WTC11 (cell line): ENCODE results near the gene LRRN4. TPM values are rescaled to one million over a fixed set of nuclear protein-coding genes. Genes with fewer than 3 reads are reported as not detected.
"Not testable (repeated sequence)": the region's sequence is repeated elsewhere in the genome, so short reads cannot be mapped to it uniquely, and the experiment has no call there.

ENCODE experiments used
- ATAC-seq: fragments of 200-7000 bp; cut with Tn5 transposase; 2 replicates; pipeline ENCODE4 v1.10.0; 2021; ENCODE audit warnings: mild to moderate bottlenecking, moderate library complexity
- CTCF ChIA-PET: fragments of 300-600 bp; sonication (Branson Sonifier 250); formaldehyde crosslinking; loops from one replicate; lab custom pipeline; 2021; ENCODE audit warnings: antibody characterized with exemption; lab: Charles Lee
- POLR2A ChIA-PET: fragments of 350-600 bp; sonication (Branson Sonifier 250); formaldehyde crosslinking; loops from one replicate; lab custom pipeline; 2021; ENCODE audit warnings: antibody characterized with exemption; lab: Charles Lee
- DNase-seq: peaks from one replicate; pipeline ENCODE4 v3.0.0; 2021; ENCODE audit warnings: low spot score
- H3K27ac Mint-ChIP-seq: 2 replicates; pipeline ENCODE4 v1.8.0; 2021; ENCODE audit warnings: mixed read lengths
- H3K27me3 Mint-ChIP-seq: 2 replicates; pipeline ENCODE4 v1.8.0; 2021; ENCODE audit warnings: low read depth, mild to moderate bottlenecking, moderate library complexity, mixed read lengths
- H3K36me3 Mint-ChIP-seq: 2 replicates; pipeline ENCODE4 v1.8.0; 2021; ENCODE audit warnings: mixed read lengths
- H3K4me1 Mint-ChIP-seq: 2 replicates; pipeline ENCODE4 v1.8.0; 2022; ENCODE audit warnings: mixed read lengths
- H3K4me3 Mint-ChIP-seq: 2 replicates; pipeline ENCODE4 v1.8.0; 2021; ENCODE audit warnings: mild to moderate bottlenecking, moderate library complexity, mixed read lengths
- H3K9me3 Mint-ChIP-seq: 2 replicates; pipeline ENCODE4 v1.8.0; 2021; ENCODE audit warnings: mixed read lengths
- CBFB ChIP-seq: sonication (generic); formaldehyde crosslinking; IDR thresholded peaks from 2 replicates; pipeline ENCODE4 v1.8.1; 2022; ENCODE audit warnings: mild to moderate bottlenecking, low read depth, missing genetic modification reagents
- HMGA2 ChIP-seq: fragments of 250-450 bp; sonication (Bioruptor Pico); IDR thresholded peaks from 2 replicates; pipeline ENCODE4 v1.4.0; 2021; ENCODE audit warnings: mild to moderate bottlenecking, moderate library complexity
- SMAD4 ChIP-seq: sonication (generic); formaldehyde crosslinking; IDR thresholded peaks from 2 replicates; pipeline ENCODE4 v1.8.0; 2022; ENCODE audit warnings: mild to moderate bottlenecking, missing genetic modification reagents
- ZNF219 ChIP-seq: sonication (generic); formaldehyde crosslinking; IDR thresholded peaks from 2 replicates; pipeline ENCODE4 v1.8.0; 2023; ENCODE audit warnings: missing genetic modification reagents, mild to moderate bottlenecking, borderline replicate concordance
- total RNA-seq: library from RNA; stranded (reverse); gene quantifications from 3 replicates; pipeline ENCODE4 v1.2.3, GENCODE V29; 2021
- TF ChIP-seq, protein P1 (sequence below): sonication (generic); formaldehyde crosslinking; IDR thresholded peaks from 2 replicates; pipeline ENCODE4 v1.8.1; 2022; ENCODE audit warnings: mild to moderate bottlenecking, missing genetic modification reagents, moderate library complexity, borderline replicate concordance
- TF ChIP-seq, protein P2 (sequence below): sonication (generic); formaldehyde crosslinking; IDR thresholded peaks from 2 replicates; pipeline ENCODE4 v1.8.0; 2023; ENCODE audit warnings: mild to moderate bottlenecking, missing genetic modification reagents
- TF ChIP-seq, protein P3 (sequence below): sonication (generic); formaldehyde crosslinking; IDR thresholded peaks from 2 replicates; pipeline ENCODE4 v1.8.1; 2023; ENCODE audit warnings: mild to moderate bottlenecking, missing genetic modification reagents
- TF ChIP-seq, protein P4 (sequence below): fragments of 250-450 bp; sonication (Bioruptor Pico); IDR thresholded peaks from 2 replicates; pipeline ENCODE4 v1.9.0; 2021; ENCODE audit warnings: mild to moderate bottlenecking, borderline replicate concordance
- TF ChIP-seq, protein P5 (sequence below): sonication (generic); formaldehyde crosslinking; IDR thresholded peaks from 2 replicates; pipeline ENCODE4 v1.8.0; 2022; ENCODE audit warnings: mild to moderate bottlenecking, missing genetic modification reagents

The LRRN4 gene
- total RNA-seq, 1 experiment from 2014 or later, result 0.48 TPM

DNA sequence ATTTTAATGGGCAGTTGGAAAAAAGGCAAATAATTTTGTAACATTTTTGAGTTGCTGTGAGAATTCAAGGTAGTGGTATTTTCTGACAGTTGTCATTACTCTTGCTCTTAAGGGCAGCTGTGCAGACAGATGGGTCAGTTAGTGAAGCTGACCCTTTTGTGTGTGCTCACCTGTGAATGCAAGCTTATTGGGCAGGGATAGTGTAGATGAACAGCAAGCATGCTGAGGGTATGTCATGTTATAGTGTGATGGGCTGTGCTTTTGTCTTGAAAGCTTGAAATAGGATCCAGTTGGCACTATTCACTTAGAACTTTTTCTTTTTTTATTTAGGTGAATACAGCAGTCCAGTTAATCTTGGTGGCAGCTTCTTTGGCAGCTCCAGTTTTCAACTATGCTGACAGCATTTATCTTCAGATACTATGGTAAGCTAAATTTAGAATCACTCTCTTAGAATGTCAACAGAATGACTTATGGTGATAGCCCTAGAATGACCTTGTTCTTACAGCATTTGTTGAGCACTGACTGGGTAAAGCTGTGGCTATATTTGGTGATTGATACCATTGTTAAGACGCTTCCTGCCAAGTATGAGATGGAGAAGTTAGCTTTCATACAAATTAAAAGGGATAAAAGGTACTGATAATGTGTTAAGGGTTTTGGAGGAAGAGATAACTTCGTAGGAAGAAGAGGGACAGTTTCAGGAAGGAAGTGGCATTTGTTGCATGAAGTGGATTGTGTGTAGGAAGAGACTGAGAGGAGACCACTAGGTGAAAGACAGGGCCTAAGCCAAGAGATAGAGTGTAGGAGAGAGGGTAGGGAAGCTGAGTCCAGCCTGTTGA, 19.5 kb downstream of the LRRN4 start (continued):
- TF ChIP-seq, protein P1, sequence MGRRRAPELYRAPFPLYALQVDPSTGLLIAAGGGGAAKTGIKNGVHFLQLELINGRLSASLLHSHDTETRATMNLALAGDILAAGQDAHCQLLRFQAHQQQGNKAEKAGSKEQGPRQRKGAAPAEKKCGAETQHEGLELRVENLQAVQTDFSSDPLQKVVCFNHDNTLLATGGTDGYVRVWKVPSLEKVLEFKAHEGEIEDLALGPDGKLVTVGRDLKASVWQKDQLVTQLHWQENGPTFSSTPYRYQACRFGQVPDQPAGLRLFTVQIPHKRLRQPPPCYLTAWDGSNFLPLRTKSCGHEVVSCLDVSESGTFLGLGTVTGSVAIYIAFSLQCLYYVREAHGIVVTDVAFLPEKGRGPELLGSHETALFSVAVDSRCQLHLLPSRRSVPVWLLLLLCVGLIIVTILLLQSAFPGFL, result no peak
- TF ChIP-seq CBFB (CRISPR knock-in tag) (no peak), ZNF219 (CRISPR knock-in tag) (no peak), SMAD4 (CRISPR knock-in tag) (no peak)
- TF ChIP-seq, protein P2, sequence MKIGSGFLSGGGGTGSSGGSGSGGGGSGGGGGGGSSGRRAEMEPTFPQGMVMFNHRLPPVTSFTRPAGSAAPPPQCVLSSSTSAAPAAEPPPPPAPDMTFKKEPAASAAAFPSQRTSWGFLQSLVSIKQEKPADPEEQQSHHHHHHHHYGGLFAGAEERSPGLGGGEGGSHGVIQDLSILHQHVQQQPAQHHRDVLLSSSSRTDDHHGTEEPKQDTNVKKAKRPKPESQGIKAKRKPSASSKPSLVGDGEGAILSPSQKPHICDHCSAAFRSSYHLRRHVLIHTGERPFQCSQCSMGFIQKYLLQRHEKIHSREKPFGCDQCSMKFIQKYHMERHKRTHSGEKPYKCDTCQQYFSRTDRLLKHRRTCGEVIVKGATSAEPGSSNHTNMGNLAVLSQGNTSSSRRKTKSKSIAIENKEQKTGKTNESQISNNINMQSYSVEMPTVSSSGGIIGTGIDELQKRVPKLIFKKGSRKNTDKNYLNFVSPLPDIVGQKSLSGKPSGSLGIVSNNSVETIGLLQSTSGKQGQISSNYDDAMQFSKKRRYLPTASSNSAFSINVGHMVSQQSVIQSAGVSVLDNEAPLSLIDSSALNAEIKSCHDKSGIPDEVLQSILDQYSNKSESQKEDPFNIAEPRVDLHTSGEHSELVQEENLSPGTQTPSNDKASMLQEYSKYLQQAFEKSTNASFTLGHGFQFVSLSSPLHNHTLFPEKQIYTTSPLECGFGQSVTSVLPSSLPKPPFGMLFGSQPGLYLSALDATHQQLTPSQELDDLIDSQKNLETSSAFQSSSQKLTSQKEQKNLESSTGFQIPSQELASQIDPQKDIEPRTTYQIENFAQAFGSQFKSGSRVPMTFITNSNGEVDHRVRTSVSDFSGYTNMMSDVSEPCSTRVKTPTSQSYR (CRISPR knock-in tag), result no peak
- TF ChIP-seq, protein P3, sequence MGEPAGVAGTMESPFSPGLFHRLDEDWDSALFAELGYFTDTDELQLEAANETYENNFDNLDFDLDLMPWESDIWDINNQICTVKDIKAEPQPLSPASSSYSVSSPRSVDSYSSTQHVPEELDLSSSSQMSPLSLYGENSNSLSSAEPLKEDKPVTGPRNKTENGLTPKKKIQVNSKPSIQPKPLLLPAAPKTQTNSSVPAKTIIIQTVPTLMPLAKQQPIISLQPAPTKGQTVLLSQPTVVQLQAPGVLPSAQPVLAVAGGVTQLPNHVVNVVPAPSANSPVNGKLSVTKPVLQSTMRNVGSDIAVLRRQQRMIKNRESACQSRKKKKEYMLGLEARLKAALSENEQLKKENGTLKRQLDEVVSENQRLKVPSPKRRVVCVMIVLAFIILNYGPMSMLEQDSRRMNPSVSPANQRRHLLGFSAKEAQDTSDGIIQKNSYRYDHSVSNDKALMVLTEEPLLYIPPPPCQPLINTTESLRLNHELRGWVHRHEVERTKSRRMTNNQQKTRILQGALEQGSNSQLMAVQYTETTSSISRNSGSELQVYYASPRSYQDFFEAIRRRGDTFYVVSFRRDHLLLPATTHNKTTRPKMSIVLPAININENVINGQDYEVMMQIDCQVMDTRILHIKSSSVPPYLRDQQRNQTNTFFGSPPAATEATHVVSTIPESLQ (CRISPR knock-in tag), result no peak
- TF ChIP-seq, protein P4, sequence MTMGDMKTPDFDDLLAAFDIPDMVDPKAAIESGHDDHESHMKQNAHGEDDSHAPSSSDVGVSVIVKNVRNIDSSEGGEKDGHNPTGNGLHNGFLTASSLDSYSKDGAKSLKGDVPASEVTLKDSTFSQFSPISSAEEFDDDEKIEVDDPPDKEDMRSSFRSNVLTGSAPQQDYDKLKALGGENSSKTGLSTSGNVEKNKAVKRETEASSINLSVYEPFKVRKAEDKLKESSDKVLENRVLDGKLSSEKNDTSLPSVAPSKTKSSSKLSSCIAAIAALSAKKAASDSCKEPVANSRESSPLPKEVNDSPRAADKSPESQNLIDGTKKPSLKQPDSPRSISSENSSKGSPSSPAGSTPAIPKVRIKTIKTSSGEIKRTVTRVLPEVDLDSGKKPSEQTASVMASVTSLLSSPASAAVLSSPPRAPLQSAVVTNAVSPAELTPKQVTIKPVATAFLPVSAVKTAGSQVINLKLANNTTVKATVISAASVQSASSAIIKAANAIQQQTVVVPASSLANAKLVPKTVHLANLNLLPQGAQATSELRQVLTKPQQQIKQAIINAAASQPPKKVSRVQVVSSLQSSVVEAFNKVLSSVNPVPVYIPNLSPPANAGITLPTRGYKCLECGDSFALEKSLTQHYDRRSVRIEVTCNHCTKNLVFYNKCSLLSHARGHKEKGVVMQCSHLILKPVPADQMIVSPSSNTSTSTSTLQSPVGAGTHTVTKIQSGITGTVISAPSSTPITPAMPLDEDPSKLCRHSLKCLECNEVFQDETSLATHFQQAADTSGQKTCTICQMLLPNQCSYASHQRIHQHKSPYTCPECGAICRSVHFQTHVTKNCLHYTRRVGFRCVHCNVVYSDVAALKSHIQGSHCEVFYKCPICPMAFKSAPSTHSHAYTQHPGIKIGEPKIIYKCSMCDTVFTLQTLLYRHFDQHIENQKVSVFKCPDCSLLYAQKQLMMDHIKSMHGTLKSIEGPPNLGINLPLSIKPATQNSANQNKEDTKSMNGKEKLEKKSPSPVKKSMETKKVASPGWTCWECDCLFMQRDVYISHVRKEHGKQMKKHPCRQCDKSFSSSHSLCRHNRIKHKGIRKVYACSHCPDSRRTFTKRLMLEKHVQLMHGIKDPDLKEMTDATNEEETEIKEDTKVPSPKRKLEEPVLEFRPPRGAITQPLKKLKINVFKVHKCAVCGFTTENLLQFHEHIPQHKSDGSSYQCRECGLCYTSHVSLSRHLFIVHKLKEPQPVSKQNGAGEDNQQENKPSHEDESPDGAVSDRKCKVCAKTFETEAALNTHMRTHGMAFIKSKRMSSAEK (CRISPR knock-in tag), result no peak
- TF ChIP-seq, protein P5, sequence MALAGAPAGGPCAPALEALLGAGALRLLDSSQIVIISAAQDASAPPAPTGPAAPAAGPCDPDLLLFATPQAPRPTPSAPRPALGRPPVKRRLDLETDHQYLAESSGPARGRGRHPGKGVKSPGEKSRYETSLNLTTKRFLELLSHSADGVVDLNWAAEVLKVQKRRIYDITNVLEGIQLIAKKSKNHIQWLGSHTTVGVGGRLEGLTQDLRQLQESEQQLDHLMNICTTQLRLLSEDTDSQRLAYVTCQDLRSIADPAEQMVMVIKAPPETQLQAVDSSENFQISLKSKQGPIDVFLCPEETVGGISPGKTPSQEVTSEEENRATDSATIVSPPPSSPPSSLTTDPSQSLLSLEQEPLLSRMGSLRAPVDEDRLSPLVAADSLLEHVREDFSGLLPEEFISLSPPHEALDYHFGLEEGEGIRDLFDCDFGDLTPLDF (CRISPR knock-in tag), result no peak

DNA sequence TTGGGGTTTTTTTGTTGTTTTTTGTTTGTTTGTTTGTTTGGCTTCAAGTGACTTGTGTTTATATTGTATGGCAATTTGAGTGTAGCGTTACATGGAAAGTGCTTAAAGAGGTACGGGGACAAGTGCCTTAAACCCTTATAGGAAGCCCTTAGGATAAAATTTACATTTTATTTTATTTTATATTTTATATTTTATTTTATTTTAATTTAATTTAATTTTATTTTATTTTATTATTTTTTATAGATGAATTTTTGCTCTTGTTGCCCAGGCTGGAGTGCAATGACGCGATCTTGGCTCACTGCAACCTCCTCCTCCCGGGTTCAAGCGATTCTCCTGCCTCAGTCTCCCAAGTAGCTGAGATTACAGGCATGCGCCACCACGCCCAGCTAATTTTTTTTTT, 21.0 kb downstream of the LRRN4 start:
- H3K36me3 Mint-ChIP-seq, result peaks cover 25% of the 10 kb centered on the region
- H3K27ac Mint-ChIP-seq, DNase-seq, H3K4me1 Mint-ChIP-seq, H3K4me3 Mint-ChIP-seq, CTCF ChIA-PET, ATAC-seq, H3K27me3 Mint-ChIP-seq, POLR2A ChIA-PET, H3K9me3 Mint-ChIP-seq: not testable (repeated sequence)
- TF ChIP-seq HMGA2, result peak; percentile 97
